Measurements from ENCODE around the gene PIP4P1. TPM values are rescaled to one million over a fixed set of nuclear protein-coding genes. Genes with fewer than 3 reads are reported as not detected.
A peak's percentile ranks its signal among the peaks of the same experiment; 100 is the strongest.

Gene PIP4P1
- total and polyA plus RNA-seq, 2 of the 13 experiments (the other 11 are each of a cell fraction or from before 2014, with no cell fraction given) = 33.4 to 47.0 TPM

DNA sequence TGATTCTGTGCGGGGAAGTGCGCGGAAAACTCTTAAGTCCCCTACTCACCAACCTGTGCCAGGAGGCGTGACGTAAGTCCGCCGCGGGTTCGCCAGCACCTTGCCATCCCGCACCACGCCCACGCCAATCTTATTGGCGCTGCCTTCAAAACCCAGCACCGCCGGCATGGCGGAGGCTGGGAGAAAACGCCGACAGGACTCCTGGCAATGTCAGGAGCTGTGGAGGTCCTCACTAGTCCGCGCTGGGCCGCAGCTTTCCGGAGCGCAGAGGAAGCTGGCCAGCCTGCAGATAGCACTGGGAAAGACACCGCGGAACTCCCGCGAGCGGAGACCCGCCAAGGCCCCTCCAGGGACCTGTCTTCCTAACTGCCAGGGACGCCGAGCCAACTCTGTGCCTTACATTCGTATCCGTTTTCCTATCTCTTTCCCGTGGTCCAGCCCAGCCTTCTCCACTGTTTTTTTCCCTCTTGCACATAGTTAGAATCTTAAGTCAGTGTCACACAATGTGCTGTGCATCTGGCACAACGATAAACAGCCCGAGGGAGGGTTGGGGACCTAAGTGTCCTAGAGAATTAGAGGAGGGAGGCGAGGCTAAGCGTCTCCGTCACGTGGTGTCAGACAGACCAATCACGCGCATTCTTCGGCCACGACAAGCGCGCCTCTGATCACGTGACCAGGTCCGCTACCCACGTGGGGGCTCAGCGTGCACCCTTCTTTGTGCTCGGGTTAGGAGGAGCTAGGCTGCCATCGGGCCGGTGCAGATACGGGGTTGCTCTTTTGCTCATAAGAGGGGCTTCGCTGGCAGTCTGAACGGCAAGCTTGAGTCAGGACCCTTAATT, 6.5 kb downstream of the PIP4P1 start, which contains the start of the genes APEX1 and OSGEP (continued):
- TF ChIP-seq ZNF33A (CRISPR knock-in tag; IDR thresholded peaks at IDR 0.05; ENCODE audit: borderline replicate concordance) (no peak), ARNTL (CRISPR knock-in tag; IDR thresholded peaks at IDR 0.05) (peak; percentile 96), ZNF451 (CRISPR knock-in tag; IDR thresholded peaks at IDR 0.05) (peak; percentile 78), NFE2 (CRISPR knock-in tag; IDR thresholded peaks at IDR 0.05) (no peak), HNF4G (IDR thresholded peaks at IDR 0.05; ENCODE audit: borderline replicate concordance, low read depth, low read length) (0 out of 2 replicates have a peak, but pooled peaks have one; percentile 5), HNF4G (CRISPR knock-in tag; IDR thresholded peaks at IDR 0.05; ENCODE audit: borderline replicate concordance, low read depth) (no peak), ZNF670 (CRISPR knock-in tag; IDR thresholded peaks at IDR 0.05; ENCODE audit: borderline replicate concordance) (no peak; the same call in 1 of the 2 replicates), NPAS2 (CRISPR knock-in tag; IDR thresholded peaks at IDR 0.05; ENCODE audit: borderline replicate concordance) (no peak), SMAD3 (CRISPR knock-in tag; IDR thresholded peaks at IDR 0.05) (peak; percentile 81), FOXK2 (IDR thresholded peaks at IDR 0.05) (peak; percentile 85), ZNF543 (CRISPR knock-in tag; IDR thresholded peaks at IDR 0.05) (peak; percentile 93), GTF3A (CRISPR knock-in tag; conservative IDR thresholded peaks at IDR 0.05) (peak; percentile 32; the same call in 1 of the 2 replicates), EED (CRISPR knock-in tag; IDR thresholded peaks at IDR 0.05) (peak; percentile 94), ASH2L (IDR thresholded peaks at IDR 0.05; ENCODE audit: insufficient read length, low read depth, low read length) (peak; percentile 95), ZNF629 (CRISPR knock-in tag; conservative IDR thresholded peaks at IDR 0.05) (no peak; the same call in 1 of the 2 replicates), ERF (CRISPR knock-in tag; IDR thresholded peaks at IDR 0.05) (peak; percentile 83), KLF6 (CRISPR knock-in tag; IDR thresholded peaks at IDR 0.05) (peak; percentile 65; the same call in 1 of the 2 replicates), ZFP62 (CRISPR knock-in tag; IDR thresholded peaks at IDR 0.05) (no peak), SALL2 (CRISPR knock-in tag; IDR thresholded peaks at IDR 0.05) (peak; percentile 82), POLR2AphosphoS2 (IDR thresholded peaks at IDR 0.05; ENCODE audit: low read depth, low read length) (no peak), ZNF446 (CRISPR knock-in tag; IDR thresholded peaks at IDR 0.05) (0 out of 2 replicates have a peak, but pooled peaks have one; percentile 53), RFX1 (IDR thresholded peaks at IDR 0.05) (no peak), GFI1 (CRISPR knock-in tag; IDR thresholded peaks at IDR 0.05; ENCODE audit: borderline replicate concordance) (no peak; the same call in 1 of the 2 replicates), ZNF839 (CRISPR knock-in tag; IDR thresholded peaks at IDR 0.05; ENCODE audit: borderline replicate concordance) (0 out of 2 replicates have a peak, but pooled peaks have one; percentile 47)
- TF ChIP-seq, protein P1, sequence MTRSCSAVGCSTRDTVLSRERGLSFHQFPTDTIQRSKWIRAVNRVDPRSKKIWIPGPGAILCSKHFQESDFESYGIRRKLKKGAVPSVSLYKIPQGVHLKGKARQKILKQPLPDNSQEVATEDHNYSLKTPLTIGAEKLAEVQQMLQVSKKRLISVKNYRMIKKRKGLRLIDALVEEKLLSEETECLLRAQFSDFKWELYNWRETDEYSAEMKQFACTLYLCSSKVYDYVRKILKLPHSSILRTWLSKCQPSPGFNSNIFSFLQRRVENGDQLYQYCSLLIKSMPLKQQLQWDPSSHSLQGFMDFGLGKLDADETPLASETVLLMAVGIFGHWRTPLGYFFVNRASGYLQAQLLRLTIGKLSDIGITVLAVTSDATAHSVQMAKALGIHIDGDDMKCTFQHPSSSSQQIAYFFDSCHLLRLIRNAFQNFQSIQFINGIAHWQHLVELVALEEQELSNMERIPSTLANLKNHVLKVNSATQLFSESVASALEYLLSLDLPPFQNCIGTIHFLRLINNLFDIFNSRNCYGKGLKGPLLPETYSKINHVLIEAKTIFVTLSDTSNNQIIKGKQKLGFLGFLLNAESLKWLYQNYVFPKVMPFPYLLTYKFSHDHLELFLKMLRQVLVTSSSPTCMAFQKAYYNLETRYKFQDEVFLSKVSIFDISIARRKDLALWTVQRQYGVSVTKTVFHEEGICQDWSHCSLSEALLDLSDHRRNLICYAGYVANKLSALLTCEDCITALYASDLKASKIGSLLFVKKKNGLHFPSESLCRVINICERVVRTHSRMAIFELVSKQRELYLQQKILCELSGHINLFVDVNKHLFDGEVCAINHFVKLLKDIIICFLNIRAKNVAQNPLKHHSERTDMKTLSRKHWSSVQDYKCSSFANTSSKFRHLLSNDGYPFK (CRISPR knock-in tag; IDR thresholded peaks at IDR 0.05; ENCODE audit: borderline replicate concordance) = peak; percentile 92
- TF ChIP-seq, protein P2, sequence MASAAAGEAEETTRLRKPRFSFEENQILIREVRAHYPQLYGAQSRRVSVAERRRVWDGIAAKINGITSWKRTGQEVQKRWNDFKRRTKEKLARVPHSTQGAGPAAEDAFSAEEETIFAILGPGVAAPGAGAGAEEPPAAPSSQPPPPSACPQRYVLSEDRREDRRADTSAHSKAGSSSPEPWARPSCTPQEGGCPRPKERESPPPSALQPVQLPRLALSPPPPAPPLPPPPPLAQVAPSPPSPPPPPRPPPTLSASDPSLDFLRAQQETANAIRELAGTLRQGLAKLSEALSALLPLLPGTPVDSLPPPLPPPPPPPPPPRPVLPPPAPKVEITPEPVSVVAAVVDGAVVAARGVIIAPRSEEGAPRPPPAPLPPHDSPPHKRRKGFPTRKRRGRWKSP (CRISPR knock-in tag; IDR thresholded peaks at IDR 0.05) = peak; percentile 27; the same call in 1 of the 2 replicates
- TF ChIP-seq, protein P3, sequence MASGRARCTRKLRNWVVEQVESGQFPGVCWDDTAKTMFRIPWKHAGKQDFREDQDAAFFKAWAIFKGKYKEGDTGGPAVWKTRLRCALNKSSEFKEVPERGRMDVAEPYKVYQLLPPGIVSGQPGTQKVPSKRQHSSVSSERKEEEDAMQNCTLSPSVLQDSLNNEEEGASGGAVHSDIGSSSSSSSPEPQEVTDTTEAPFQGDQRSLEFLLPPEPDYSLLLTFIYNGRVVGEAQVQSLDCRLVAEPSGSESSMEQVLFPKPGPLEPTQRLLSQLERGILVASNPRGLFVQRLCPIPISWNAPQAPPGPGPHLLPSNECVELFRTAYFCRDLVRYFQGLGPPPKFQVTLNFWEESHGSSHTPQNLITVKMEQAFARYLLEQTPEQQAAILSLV (CRISPR knock-in tag; IDR thresholded peaks at IDR 0.05; ENCODE audit: borderline replicate concordance) = peak; percentile 80; the same call in 1 of the 2 replicates
